IMR-90 (cell line): ENCODE measurements around the gene PEX10. TPM values are rescaled to one million over a fixed set of nuclear protein-coding genes. Genes with fewer than 3 reads are reported as not detected.
A peak's percentile ranks its signal among the peaks of the same experiment; 100 is the strongest.

Experiments used
- ATAC-seq: fragments of 200-7000 bp; cut with Tn5 transposase; 2 replicates; pipeline ENCODE4 v1.9.1; 2020; ENCODE audit warnings: low read depth, mild to moderate bottlenecking, moderate library complexity
- BruUV-seq: library from RNA; stranded (reverse); fragments of 400-500 nt; replicated peaks from 2 replicates; lab custom pipeline; 2021; lab: Mats Ljungman, UMichigan
- CTCF ChIA-PET: fragments of 300-600 bp; formaldehyde crosslinking; extraction: SDS; loops from one replicate; lab custom pipeline; 2021; ENCODE audit warnings: antibody characterized with exemption; lab: Yijun Ruan, JAX
- POLR2A ChIA-PET: fragments of 300-600 bp; sonication (Branson Sonifier 250); formaldehyde crosslinking; loops from one replicate; lab custom pipeline; 2022; ENCODE audit warnings: antibody characterized with exemption; ENCODE audit not compliant: unreplicated experiment; lab: Charles Lee
- DNase-seq: peaks from one replicate; pipeline ENCODE4 v3.0.0; 2013
- H2AFZ ChIP-seq: replicated peaks from 2 replicates; pipeline ENCODE3; 2013; ENCODE audit warnings: low read length, mild to moderate bottlenecking; ENCODE audit not compliant: poor library complexity
- H2AK5ac ChIP-seq: 2 replicates; pipeline ENCODE4 v1.6.1; 2013; ENCODE audit warnings: low read depth, low read length, inconsistent platforms
- H2AK9ac ChIP-seq: replicated peaks from 2 replicates; pipeline ENCODE3; 2013; ENCODE audit warnings: mild to moderate bottlenecking, low read depth, low read length, moderate library complexity; ENCODE audit not compliant: poor library complexity
- H2BK120ac ChIP-seq: 2 replicates; pipeline ENCODE4 v1.6.1; 2013; ENCODE audit warnings: low read depth, low read length, inconsistent platforms
- H2BK15ac ChIP-seq: 3 replicates; pipeline ENCODE4 v1.6.1; 2013; ENCODE audit warnings: low read depth, low read length, inconsistent platforms
- H2BK20ac ChIP-seq: 2 replicates; pipeline ENCODE4 v1.6.1; 2013; ENCODE audit warnings: low read depth, mild to moderate bottlenecking, inconsistent platforms, low read length, moderate library complexity
- H2BK5ac ChIP-seq: 2 replicates; pipeline ENCODE4 v1.6.1; 2013; ENCODE audit warnings: mild to moderate bottlenecking, low read depth, low read length, inconsistent platforms; ENCODE audit not compliant: poor library complexity, severe bottlenecking
- H3K14ac ChIP-seq: replicated peaks from 2 replicates; pipeline ENCODE4 v1.6.1; 2013; ENCODE audit warnings: low read depth, low read length, inconsistent platforms
- H3K18ac ChIP-seq: 2 replicates; pipeline ENCODE4 v1.6.1; 2013; ENCODE audit warnings: low read depth, low read length, control low read depth
- H3K23ac ChIP-seq: 2 replicates; pipeline ENCODE4 v1.6.1; 2013; ENCODE audit warnings: low read depth, low read length, inconsistent platforms
- H3K27ac ChIP-seq: 2 replicates; pipeline ENCODE4 v1.5.1; 2013; ENCODE audit warnings: mild to moderate bottlenecking, control low read depth, low read length; ENCODE audit not compliant: insufficient read depth
- H3K27me3 ChIP-seq: 2 replicates; pipeline ENCODE4 v1.6.1; 2013; ENCODE audit warnings: low read length; ENCODE audit not compliant: control insufficient read depth, insufficient read depth
- H3K36me3 ChIP-seq: 2 replicates; pipeline ENCODE4 v1.6.1; 2013; ENCODE audit warnings: low read length, mixed read lengths; ENCODE audit not compliant: control insufficient read depth, insufficient read depth
- H3K4ac ChIP-seq: 2 replicates; pipeline ENCODE4 v1.6.1; 2013; ENCODE audit warnings: low read depth, low read length, inconsistent platforms
- H3K4me1 ChIP-seq: 2 replicates; pipeline ENCODE4 v1.6.1; 2013; ENCODE audit warnings: low read length, mixed read lengths; ENCODE audit not compliant: control insufficient read depth, insufficient read depth
- H3K4me2 ChIP-seq: 2 replicates; pipeline ENCODE4 v1.6.1; 2013; ENCODE audit warnings: low read depth, mild to moderate bottlenecking, control low read depth, low read length, moderate library complexity
- H3K4me3 ChIP-seq: 2 replicates; pipeline ENCODE4 v1.5.1; 2013; ENCODE audit warnings: low read depth, mild to moderate bottlenecking, control low read depth, low read length, moderate library complexity; ENCODE audit not compliant: insufficient read depth
- H3K56ac ChIP-seq: 2 replicates; pipeline ENCODE4 v1.6.1; 2013; ENCODE audit warnings: low read length, inconsistent platforms; ENCODE audit not compliant: insufficient read depth; ENCODE audit errors: extremely low read depth
- H3K79me1 ChIP-seq, 2 experiments: 2 replicates each; pipeline ENCODE4 v1.6.1; 2013; ENCODE audit warnings: low read length in 2 of 2, inconsistent platforms in 1 of 2, low read depth in 1 of 2
- H3K9ac ChIP-seq: 2 replicates; pipeline ENCODE4 v1.6.1; 2013; ENCODE audit warnings: low read depth, low read length, control low read depth
- H3K9me1 ChIP-seq: 2 replicates; pipeline ENCODE4 v1.6.1; 2013; ENCODE audit warnings: low read length, inconsistent platforms; ENCODE audit not compliant: insufficient read depth
- H3K9me3 ChIP-seq: 2 replicates; pipeline ENCODE4 v1.6.1; 2013; ENCODE audit warnings: low read length; ENCODE audit not compliant: control insufficient read depth, insufficient read depth
- H4K20me1 ChIP-seq: 2 replicates; pipeline ENCODE4 v1.6.1; 2013; ENCODE audit warnings: low read length, inconsistent platforms; ENCODE audit not compliant: insufficient read depth
- H4K5ac ChIP-seq: 2 replicates; pipeline ENCODE4 v1.6.1; 2013; ENCODE audit warnings: mild to moderate bottlenecking, low read depth, low read length, control low read depth
- H4K8ac ChIP-seq, 2 experiments: 2 replicates each; pipeline ENCODE4 v1.6.1; 2013; ENCODE audit warnings: low read depth in 2 of 2, low read length in 2 of 2, control low read depth in 1 of 2, inconsistent platforms in 1 of 2
- H4K91ac ChIP-seq: 2 replicates; pipeline ENCODE4 v1.6.1; 2013; ENCODE audit warnings: low read depth, low read length, inconsistent platforms; ENCODE audit not compliant: insufficient read depth
- MAZ ChIP-seq: IDR thresholded peaks from 2 replicates; pipeline ENCODE4 v1.6.1; 2012; ENCODE audit warnings: low read depth, mild to moderate bottlenecking, low read length, improper control_type of control experiment, moderate library complexity, borderline replicate concordance
- MXI1 ChIP-seq: IDR thresholded peaks from 2 replicates; pipeline ENCODE4 v1.6.1; 2012; ENCODE audit warnings: low read depth, mild to moderate bottlenecking, low read length, moderate library complexity, borderline replicate concordance
- RCOR1 ChIP-seq: IDR thresholded peaks from 2 replicates; pipeline ENCODE4 v1.6.1; 2012; ENCODE audit warnings: mild to moderate bottlenecking, low read length, improper control_type of control experiment; ENCODE audit not compliant: insufficient replicate concordance
- SMC3 ChIP-seq: fragments of 150-350 bp; IDR thresholded peaks from 2 replicates; pipeline ENCODE4 v1.6.1; 2016; ENCODE audit warnings: low read depth, mild to moderate bottlenecking, antibody characterized with exemption, low read length, moderate library complexity
- WGBS, 2 experiments: methylation state at CpG; one replicate each; pipeline versions ENCODE4 v1.1.5 to v1.1.7; 2013; ENCODE audit warnings: missing lambda C conversion rate in 2 of 2; ENCODE audit not compliant: insufficient read length in 1 of 2; ENCODE audit errors: extremely low coverage in 2 of 2; 5-methylcytosine and 5-hydroxymethylcytosine counted together
- dilution Hi-C: fragments of 300-500 bp; cut with HindIII; formaldehyde crosslinking; loops from one replicate; pipeline ENCODE4 v1.14.3; 2018; ENCODE audit warnings: low sequenced_read_pairs; ENCODE audit not compliant: unreplicated experiment
- in situ Hi-C: fragments of 300-500 bp; cut with MboI; formaldehyde crosslinking; loops from 3 replicates; pipeline ENCODE4 v1.14.3; 2019; ENCODE audit warnings: low sequenced_read_pairs, inconsistent platforms, mixed read lengths
- intact Hi-C: fragments of 100-400 bp; cut with micrococcal nuclease; formaldehyde crosslinking; loops from 2 replicates; pipeline ENCODE4 v1.10.0; 2022
- polyA plus RNA-seq, 3 experiments: library from polyadenylated mRNA; depleted of rRNA; stranded (reverse); fragments of >200 nt; gene quantifications; 2 replicates each; pipeline ENCODE4 v1.2.3, GENCODE V29; 2012; ENCODE audit warnings: low replicate concordance in 1 of 3
- total RNA-seq: library from RNA; depleted of rRNA; stranded (reverse); fragments of >200 nt; gene quantifications from 2 replicates; pipeline ENCODE4 v1.2.3, GENCODE V29; 2012

Gene PEX10
- total and polyA plus RNA-seq, 2 of the 4 experiments (the other 2 are of a cell fraction) = 16.9 to 19.7 TPM

GRCh38 chr1:2412773-2413494 is 570 bp upstream of the PEX10 start:
- H3K4me1 ChIP-seq = peaks cover 12% of the 10 kb centered on the region
- H3K9me1 ChIP-seq = no peaks in the 10 kb centered on the region
- ChIA-PET CTCF (interaction anchor here (0.7 kb wide), 1 partner anchor 47 kb away, joined by 3 read pairs; no protein-coding TSS in a partner anchor), POLR2A (no interaction called here)
- H4K20me1 ChIP-seq = no peaks in the 10 kb centered on the region
- H2AK5ac ChIP-seq = peak overlapping the region; percentile 87
- H3K27ac ChIP-seq = peak overlapping the region; percentile 84
- peak overlapping the region; percentile 100 for H2AFZ ChIP-seq
- peaks cover 11 to 31% of the 10 kb centered on the region in 2 experiments for H3K79me1 ChIP-seq
- H3K4me2 ChIP-seq = peak overlapping the region; percentile 73
- in situ Hi-C loops = loop anchor here (5.0 to 25.0 kb wide), 3 partner anchors 129 to 1009 kb away; no protein-coding TSS in a partner anchor
- peak overlapping the region; percentile 91; the same call in 1 of the 2 replicates for H3K23ac ChIP-seq
- H3K4me3 ChIP-seq = peak overlapping the region; percentile 91
- intact Hi-C loops = loop anchor here (5.0 to 10.0 kb wide), 3 partner anchors 114 to 902 kb away; partner anchors contain the start of gene PANK4
- peak overlapping the region; percentile 72 to 88; a peak in 3 of 4 replicates for H4K8ac ChIP-seq
- H3K9me3 ChIP-seq = no peaks in the 10 kb centered on the region
- peak overlapping the region; percentile 89 for H3K14ac ChIP-seq
- H3K56ac ChIP-seq = peak overlapping the region; percentile 49
- peak overlapping the region; percentile 51; the same call in 1 of the 2 replicates for H4K5ac ChIP-seq
- peak overlapping the region; percentile 92 for H2BK5ac ChIP-seq
- no peak overlapping the region for H2BK20ac ChIP-seq
- no peak overlapping the region; the same call in 2 of the 3 replicates for H2BK15ac ChIP-seq
- peak overlapping the region; percentile 97 for H3K4ac ChIP-seq
- H3K36me3 ChIP-seq = peaks cover 8% of the 10 kb centered on the region; the same call in 1 of the 2 replicates
- H4K91ac ChIP-seq = peak overlapping the region; percentile 96
- no peak for TF ChIP-seq MXI1
- TF ChIP-seq SMC3 = no peak
- no peak for TF ChIP-seq RCOR1
- TF ChIP-seq MAZ = no peak; the same call in 1 of the 2 replicates
- dilution Hi-C loops = no loop called here
- WGBS, 2 experiments = 6% methylated on average over 32 of the region's 66 CpGs; no CpG with 5 or more reads in 1 of the 2 experiments
- peak; percentile 31 for DNase-seq
- peak overlapping the region; percentile 99 for H2AK9ac ChIP-seq
- peak; percentile 59 for ATAC-seq
- no TSS peak for BruUV-seq
- H3K9ac ChIP-seq = peak overlapping the region; percentile 77
- H2BK120ac ChIP-seq = peak overlapping the region; percentile 72; the same call in 1 of the 2 replicates
- H3K27me3 ChIP-seq = no peaks in the 10 kb centered on the region; the same call in 1 of the 2 replicates
- H3K18ac ChIP-seq = no peak overlapping the region
